Hematopoietic multipotent progenitor cell treated with erythropoietin and hydrocortisone succinate and interleukin-3 and kit ligand, for 17 days (in vitro differentiated cells): ENCODE results near the gene HPN.
"Not testable (repeated sequence)": the region's sequence is repeated elsewhere in the genome, so short reads cannot be mapped to it uniquely, and the experiment has no call there.

Experiments
- DNase-seq: peaks from one replicate; pipeline ENCODE4 v3.0.0-alpha.2; 2015; ENCODE audit warnings: low spot score

HPN gene

GRCh38 chr19:35042954-35043604 is 1.6 kb downstream of the HPN start:
- DNase-seq: no peak

DNA sequence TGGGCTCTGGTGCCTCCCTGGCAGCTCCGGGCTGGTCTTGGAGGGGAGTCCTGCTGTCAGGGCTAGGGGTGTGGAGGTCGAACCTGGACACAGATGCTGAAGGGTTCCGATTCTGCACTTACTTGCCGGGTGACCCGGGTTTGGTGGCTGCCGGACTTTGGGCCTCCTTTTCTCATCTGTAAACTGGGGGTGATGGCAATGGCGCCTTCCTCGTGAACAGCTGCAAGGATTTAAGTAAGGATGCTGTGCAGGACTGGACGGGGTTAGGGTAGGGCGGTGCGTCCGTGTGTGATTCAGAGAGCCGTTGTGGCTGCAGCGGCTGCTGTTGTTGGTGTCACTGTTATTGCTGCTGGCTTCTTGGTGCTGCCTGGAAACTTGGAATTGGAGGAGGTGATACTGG is 2.4 kb downstream of the HPN start:
- DNase-seq: no peak

DNA sequence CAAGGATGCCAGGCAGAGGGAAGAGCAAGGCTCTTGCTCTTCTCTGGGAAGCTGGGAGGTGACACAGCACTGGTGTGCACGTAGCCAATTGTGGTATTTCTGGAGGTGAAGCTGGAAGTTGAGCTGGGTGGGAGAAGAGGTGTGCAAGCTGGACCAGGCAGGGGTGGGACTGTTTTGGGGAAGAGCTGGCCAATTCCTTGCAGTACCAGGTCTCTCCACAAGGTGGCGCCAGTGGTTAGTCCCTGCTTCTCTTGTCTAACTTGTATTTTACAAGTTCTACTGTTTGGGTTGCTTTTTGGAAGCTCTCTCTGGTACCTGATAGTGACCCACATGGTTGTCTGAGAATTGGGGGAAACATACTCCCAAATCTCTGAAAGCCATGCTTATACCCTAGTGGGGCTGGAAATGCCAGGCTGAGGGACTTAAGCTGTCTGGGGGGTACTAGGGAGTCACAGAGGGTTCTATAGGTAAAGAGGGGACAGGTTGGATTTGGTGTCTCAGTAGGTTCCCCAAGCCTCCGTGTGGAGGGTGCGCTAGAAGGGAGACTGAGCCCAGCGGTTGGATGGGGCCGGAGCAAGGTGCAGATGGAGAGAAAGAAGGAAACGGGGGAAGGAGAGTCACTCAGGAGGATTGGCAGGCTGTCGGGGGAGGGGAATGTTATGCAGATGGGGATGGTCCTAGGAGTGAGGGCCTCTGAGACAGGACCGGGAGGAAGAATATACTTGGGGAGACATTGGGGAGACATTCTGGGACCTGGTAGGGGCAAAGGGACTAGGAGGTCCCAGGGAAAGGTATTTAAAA is 3.0 kb downstream of the HPN start:
- peak; percentile 71 for DNase-seq

- DNase-seq: no peak
Observed at GRCh38 chr19:35045667-35046300, 4.3 kb downstream of the HPN start.

DNA sequence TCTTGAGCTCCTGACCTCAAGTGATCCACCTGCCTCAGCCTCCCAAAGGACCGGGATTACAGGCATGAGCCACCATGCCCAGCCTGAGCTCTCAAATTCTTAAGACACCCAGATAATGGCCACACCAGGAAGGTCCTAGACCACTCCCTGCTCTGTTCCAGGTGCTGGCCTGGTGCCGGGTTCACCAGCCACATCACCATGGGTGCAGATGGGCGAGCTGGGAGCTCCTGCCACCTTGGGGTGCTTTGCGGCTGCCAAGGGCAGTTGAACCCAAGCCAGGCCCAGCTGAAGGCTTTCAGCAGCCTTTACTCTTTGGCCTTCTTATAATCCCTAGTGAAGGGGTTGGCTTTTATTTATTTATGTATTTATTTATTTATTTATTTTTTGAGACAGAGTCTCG is 4.9 kb downstream of the HPN start:
- no peak for DNase-seq

DNA sequence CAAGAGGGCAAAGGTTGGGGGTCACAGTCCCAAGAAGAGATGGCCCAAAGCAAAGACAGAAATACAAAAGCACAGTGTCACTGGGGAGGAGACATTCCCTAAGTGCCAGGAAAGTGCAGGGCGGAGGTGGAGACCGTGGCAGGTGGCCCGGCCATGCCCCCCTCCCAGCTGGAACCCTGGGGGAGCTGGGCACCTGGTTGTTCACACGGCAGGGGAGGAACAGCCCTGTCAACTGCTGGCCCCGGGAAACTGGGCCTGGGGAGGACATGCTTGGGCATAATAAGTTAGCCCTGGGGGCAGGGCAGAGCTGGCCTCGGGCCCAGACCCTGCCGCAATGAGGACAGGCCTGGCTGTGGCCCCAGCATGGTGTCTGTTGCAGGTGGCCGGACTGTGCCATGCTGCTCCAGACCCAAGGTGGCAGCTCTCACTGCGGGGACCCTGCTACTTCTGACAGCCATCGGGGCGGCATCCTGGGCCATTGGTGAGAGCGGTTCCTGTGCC is 7.4 kb downstream of the HPN start:
- no peak for DNase-seq

DNA sequence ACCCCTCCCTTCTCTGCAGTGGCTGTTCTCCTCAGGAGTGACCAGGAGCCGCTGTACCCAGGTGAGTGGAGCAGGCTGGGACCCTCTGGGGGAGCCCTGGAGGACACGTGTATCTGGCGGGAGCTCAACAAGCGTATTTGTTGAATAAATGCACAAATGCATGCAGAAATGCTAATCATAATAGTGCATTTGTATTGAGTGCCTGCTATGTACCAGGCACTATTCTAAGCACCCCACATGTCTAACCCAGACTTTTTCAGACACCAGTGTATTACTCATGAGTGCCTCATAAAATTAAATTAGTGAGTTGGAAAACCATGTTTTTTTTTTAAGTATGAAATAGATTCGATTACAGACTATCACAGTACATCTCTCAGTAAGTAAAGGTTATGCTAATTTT is 7.9 kb downstream of the HPN start:
- DNase-seq: no peak

DNA sequence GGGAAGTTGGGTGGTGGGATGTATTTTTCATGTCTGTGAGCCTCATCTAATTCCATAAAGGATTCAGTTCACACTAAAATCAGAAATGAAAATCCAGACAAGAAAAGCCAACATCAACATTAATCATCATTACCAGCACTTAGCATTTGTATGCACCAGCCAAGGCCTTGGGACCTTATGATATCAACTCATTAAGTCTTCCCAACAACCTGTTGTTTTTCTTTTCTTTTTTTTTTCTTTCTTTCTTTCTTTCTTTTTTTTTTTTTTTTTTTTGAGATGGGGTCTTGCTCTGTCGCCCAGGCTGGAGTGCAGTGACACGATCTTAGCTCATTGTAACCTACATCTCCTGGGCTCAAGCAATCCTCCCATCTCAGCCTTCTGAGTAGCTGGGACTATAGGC is 9.1 kb downstream of the HPN start:
- not testable (repeated sequence) for DNase-seq

DNA sequence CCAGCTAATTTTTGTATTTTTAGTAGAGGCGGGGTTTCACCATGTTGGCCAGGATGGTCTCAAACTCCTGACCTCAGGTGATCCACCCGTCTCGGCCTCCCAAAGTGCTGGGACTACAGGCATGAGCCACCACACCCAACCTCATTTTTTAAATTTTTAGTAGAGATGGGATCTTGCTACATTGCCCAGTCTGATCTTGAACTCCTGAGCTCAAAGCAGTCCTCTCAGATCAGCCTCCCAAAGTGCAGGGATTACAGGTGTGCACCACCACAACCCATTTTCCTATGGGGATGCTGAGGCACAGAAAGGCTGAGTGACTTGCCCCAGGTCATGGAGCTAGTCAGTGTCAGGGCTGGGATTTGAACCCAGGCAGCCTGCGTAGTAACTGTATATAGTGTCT is 9.7 kb downstream of the HPN start:
- not testable (repeated sequence) for DNase-seq

DNA sequence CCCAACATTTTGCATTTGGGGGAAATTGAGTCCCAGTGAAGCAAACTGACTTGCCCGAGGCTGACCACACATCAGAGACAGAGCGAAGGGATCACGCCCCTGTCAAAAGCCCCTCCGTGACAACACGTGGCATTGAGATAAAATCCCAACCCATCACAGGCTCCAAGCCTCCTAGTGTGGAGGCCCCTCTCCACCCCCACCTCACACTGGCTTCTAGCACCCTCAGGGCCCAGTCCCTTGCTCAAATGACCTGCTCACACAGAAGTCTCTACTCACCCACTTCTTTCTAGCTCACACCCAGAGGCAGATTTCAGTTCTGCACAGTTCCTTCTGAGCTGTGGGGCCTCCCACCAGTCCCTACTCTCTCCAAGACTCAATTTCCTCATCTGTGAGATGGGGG is 10.3 kb downstream of the HPN start:
- DNase-seq: no peak

- DNase-seq: no peak
Observed at GRCh38 chr19:35052599-35053190, 11.2 kb downstream of the HPN start.

- DNase-seq: no peak
Observed at GRCh38 chr19:35053667-35054293, 12.3 kb downstream of the HPN start.

DNA sequence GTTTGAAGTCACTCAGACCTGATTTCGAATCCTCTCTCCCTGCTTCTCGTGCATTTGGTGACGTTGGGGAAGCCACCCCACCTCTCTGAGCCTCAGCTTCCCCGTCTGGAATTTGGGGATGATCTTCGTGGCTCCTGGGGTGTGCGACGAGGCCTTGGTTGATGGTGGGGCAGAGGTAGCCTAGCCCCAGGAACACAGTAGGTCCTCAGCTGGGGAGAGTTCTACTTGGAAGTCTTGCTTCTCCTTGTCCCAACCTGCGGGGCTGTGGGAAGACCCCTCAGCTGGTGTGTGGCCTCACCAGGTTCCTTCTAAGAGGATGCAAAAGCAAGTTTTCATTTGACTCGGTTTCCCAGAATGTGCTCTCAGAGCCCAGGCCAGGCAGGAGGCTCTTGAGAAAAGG is 13.1 kb downstream of the HPN start:
- DNase-seq: no peak

DNA sequence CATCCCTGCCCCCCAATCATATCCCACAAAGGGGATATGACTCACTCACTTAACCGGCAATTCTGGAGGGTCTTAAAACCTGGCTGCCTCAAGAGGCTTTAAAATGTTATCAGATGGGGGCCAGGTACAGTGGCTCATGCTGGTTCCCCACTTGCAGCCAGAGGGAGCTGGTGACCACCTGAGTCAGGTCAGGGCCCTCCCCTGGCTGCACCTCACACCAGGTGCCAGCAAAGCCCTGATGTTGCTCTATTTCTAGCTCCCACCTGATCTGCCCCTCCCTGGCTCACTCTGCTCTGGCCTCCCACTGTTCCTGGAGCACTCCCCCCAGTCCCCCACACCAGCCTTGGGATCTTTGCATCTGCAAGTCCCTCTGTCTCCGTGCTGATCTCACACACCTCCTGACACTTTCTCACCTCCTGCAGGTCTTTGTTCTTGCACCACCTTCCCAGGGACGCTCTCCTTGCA is 14.2 kb downstream of the HPN start:
- DNase-seq: no peak

GRCh38 chr19:35056513-35057063 is 15.1 kb downstream of the HPN start:
- no peak for DNase-seq

GRCh38 chr19:35058370-35058769 is 16.8 kb downstream of the HPN start:
- no peak for DNase-seq

DNA sequence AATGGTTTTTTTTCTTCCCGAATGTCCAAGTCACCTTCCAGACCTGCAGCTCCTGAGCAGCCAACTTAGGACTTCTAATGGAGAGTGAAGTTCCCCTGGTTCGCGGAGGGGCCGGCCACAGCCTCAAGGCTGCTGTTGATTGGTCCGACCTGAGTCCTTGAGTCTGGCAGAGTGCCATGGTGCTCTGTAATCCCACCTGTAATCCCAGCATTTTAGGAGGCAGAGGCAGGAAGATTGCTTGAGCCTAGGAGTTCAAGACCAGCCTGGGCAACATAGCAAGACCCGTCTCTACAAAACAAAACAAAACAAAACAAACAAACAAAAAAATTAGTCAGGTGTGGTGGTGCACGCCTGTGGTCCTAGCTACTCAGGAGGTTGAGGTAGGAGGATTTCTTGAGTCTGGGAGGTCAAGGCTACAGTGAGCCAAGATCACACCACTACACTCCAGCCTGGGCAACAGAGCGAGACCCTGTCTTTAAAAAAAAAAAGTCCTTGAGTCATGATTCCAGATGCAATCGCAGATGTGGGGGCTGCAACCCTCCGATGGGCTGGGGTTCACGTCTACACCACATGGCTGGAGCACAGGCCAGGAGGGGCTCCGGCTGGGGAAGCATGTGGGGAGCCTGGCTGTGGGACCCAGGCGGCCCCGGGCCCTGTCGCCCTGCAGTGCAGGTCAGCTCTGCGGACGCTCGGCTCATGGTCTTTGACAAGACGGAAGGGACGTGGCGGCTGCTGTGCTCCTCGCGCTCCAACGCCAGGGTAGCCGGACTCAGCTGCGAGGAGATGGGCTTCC is 17.7 kb downstream of the HPN start:
- no peak for DNase-seq

GRCh38 chr19:35059799-35060091 is 18.2 kb downstream of the HPN start:
- no peak for DNase-seq

DNA sequence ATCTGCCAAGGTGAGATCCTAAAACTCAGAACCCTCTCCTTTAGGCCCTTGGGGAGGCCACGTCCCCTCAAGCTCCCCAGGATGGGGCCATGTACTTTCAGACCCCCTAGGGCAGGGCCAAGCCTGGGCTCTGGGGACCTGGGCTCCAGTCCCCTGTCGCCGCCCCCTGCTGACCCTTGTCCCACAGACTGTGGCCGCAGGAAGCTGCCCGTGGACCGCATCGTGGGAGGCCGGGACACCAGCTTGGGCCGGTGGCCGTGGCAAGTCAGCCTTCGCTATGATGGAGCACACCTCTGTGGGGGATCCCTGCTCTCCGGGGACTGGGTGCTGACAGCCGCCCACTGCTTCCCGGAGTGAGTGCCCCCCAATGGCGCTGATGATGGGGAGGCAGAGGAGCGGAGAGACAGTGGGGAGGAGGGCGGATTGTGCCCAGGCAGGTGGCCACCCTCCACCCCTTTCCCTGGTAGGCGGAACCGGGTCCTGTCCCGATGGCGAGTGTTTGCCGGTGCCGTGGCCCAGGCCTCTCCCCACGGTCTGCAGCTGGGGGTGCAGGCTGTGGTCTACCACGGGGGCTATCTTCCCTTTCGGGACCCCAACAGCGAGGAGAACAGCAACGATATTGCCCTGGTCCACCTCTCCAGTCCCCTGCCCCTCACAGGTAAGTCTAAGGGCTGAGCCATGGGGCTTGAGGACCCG is 18.8 kb downstream of the HPN start:
- no peak for DNase-seq

DNA sequence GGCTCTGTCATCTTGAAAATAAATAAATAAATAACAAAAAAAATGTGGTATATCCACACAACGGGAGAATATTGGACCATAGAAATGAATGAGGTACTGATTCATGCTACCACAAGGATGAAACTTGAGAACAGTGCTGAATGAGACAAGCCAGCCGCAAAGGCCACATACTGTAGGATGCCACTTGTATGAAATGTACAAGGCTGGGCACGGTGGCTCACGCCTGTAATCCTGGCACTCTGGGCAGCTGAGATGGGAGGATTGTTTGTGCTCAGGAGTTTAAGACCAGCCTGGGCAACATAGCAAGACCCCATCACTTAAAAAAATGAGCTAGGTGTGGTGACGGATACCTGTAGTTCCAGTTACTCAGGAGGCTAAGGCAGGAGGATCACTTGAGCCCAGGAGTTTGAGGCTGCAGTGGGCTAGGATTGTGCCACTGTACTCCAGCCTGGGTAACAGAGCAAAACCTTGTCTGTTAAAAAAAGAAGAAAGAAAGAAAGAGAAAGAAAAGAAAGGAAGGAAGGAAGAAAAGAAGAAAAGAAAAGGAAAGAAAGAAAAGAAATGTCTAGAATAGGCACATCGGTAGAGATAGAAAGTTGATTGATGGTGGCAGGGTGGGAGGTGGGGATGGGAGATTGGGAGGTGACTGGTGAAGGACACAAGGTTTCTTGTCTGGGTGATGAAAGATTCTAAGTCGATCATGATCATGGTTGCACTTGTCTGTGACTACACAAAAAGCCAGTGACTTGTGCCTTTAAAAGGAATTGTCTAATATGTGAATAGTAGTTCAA is 20.3 kb downstream of the HPN start:
- no peak for DNase-seq
